H9 (cell line): ENCODE measurements around the gene ZDHHC16. TPM values are rescaled to one million over a fixed set of nuclear protein-coding genes. Genes with fewer than 3 reads are reported as not detected.

Source experiments
- DNase-seq: peaks from one replicate; pipeline ENCODE4 v3.0.0-alpha.2; 2017
- H2AFZ ChIP-seq: one replicate; pipeline ENCODE4 v1.6.1; 2013; ENCODE audit warnings: mild to moderate bottlenecking, low read length, control low read depth, moderate library complexity
- H2AK5ac ChIP-seq: 2 replicates; pipeline ENCODE4 v1.6.1; 2013; ENCODE audit warnings: low read length, control low read depth, mixed read lengths; ENCODE audit not compliant: insufficient read length
- H2BK120ac ChIP-seq: one replicate; pipeline ENCODE4 v1.6.1; 2013; ENCODE audit warnings: low read depth, mild to moderate bottlenecking, low read length, control low read depth, inconsistent platforms; ENCODE audit not compliant: poor library complexity, severe bottlenecking
- H2BK12ac ChIP-seq: 2 replicates; pipeline ENCODE4 v1.6.1; 2013; ENCODE audit warnings: low read length, control low read depth, mixed read lengths, low read depth; ENCODE audit not compliant: insufficient read length
- H2BK15ac ChIP-seq: 2 replicates; pipeline ENCODE4 v1.6.1; 2013; ENCODE audit warnings: low read depth, low read length, control low read depth
- H2BK20ac ChIP-seq: one replicate; pipeline ENCODE4 v1.6.1; 2013; ENCODE audit warnings: low read depth, mild to moderate bottlenecking, low read length, control low read depth, inconsistent platforms; ENCODE audit not compliant: poor library complexity, severe bottlenecking
- H2BK5ac ChIP-seq: 2 replicates; pipeline ENCODE4 v1.6.1; 2013; ENCODE audit warnings: low read length, control low read depth, mixed read lengths; ENCODE audit not compliant: insufficient read length
- H3K14ac ChIP-seq: 2 replicates; pipeline ENCODE4 v1.6.1; 2013; ENCODE audit warnings: low read length, control low read depth; ENCODE audit not compliant: insufficient read depth
- H3K18ac ChIP-seq: 2 replicates; pipeline ENCODE4 v1.6.1; 2013; ENCODE audit warnings: low read depth, mild to moderate bottlenecking, mixed read lengths, low read length, control low read depth; ENCODE audit not compliant: insufficient read length
- H3K23ac ChIP-seq: 2 replicates; pipeline ENCODE4 v1.6.1; 2013; ENCODE audit warnings: low read length, control low read depth, mixed read lengths, low read depth; ENCODE audit not compliant: insufficient read length
- H3K23me2 ChIP-seq: 2 replicates; pipeline ENCODE4 v1.6.1; 2013; ENCODE audit warnings: low read depth, mild to moderate bottlenecking, mixed read lengths, low read length, control low read depth; ENCODE audit not compliant: insufficient read length, poor library complexity, severe bottlenecking
- H3K27ac ChIP-seq: 2 replicates; pipeline ENCODE4 v1.5.1; 2013; ENCODE audit warnings: low read length, control low read depth, mixed read lengths, low read depth; ENCODE audit not compliant: insufficient read length
- H3K27me3 ChIP-seq: 2 replicates; pipeline ENCODE4 v1.6.1; 2013; ENCODE audit warnings: low read length, control low read depth, inconsistent platforms; ENCODE audit not compliant: insufficient read depth
- H3K4ac ChIP-seq: 2 replicates; pipeline ENCODE4 v1.6.1; 2013; ENCODE audit warnings: low read depth, mild to moderate bottlenecking, control low read depth, inconsistent platforms, low read length, moderate library complexity
- H3K4me1 ChIP-seq: 2 replicates; pipeline ENCODE4 v1.6.1; 2013; ENCODE audit warnings: low read length, control low read depth, inconsistent platforms; ENCODE audit not compliant: insufficient read depth
- H3K4me2 ChIP-seq: 2 replicates; pipeline ENCODE4 v1.6.1; 2013; ENCODE audit warnings: low read length, control low read depth, mixed read lengths; ENCODE audit not compliant: insufficient read length, insufficient read depth
- H3K56ac ChIP-seq: 2 replicates; pipeline ENCODE4 v1.6.1; 2013; ENCODE audit warnings: low read depth, mild to moderate bottlenecking, mixed read lengths, low read length, control low read depth; ENCODE audit not compliant: insufficient read length
- H3K79me1 ChIP-seq: 2 replicates; pipeline ENCODE4 v1.6.1; 2013; ENCODE audit warnings: low read depth, mild to moderate bottlenecking, moderate library complexity, low read length, control low read depth, inconsistent platforms; ENCODE audit not compliant: insufficient read depth, poor library complexity, severe bottlenecking
- H3K79me2 ChIP-seq: 2 replicates; pipeline ENCODE4 v1.6.1; 2013; ENCODE audit warnings: low read length, control low read depth, inconsistent platforms; ENCODE audit not compliant: insufficient read depth
- H3K9ac ChIP-seq: 2 replicates; pipeline ENCODE4 v1.6.1; 2013; ENCODE audit warnings: low read length, control low read depth, mixed read lengths; ENCODE audit not compliant: insufficient read length; ENCODE audit errors: extremely low read depth
- H3K9me3 ChIP-seq: one replicate; pipeline ENCODE4 v1.6.1; 2013; ENCODE audit warnings: low read depth, low read length, inconsistent platforms; ENCODE audit not compliant: control insufficient read depth
- H3T11ph ChIP-seq: one replicate; pipeline ENCODE4 v1.6.1; 2013; ENCODE audit warnings: mild to moderate bottlenecking, low read length, control low read depth, inconsistent platforms
- H4K20me1 ChIP-seq: one replicate; pipeline ENCODE4 v1.6.1; 2013; ENCODE audit not compliant: control insufficient read depth, insufficient read length, insufficient read depth
- H4K5ac ChIP-seq: 2 replicates; pipeline ENCODE4 v1.6.1; 2013; ENCODE audit warnings: low read depth, mild to moderate bottlenecking, mixed read lengths, low read length, control low read depth; ENCODE audit not compliant: insufficient read length
- H4K8ac ChIP-seq: replicated peaks from 2 replicates; pipeline ENCODE4 v1.6.1; 2013; ENCODE audit warnings: low read length, control low read depth, mixed read lengths, low read depth; ENCODE audit not compliant: insufficient read length
- H4K91ac ChIP-seq: 2 replicates; pipeline ENCODE4 v1.6.1; 2013; ENCODE audit warnings: low read depth, mild to moderate bottlenecking, moderate library complexity, mixed read lengths, low read length, control low read depth; ENCODE audit not compliant: insufficient read length
- H3K27ac Mint-ChIP-seq, 3 experiments: 2 replicates in 2 of 3; 3 replicates in 1 of 3; pipeline ENCODE4 v1.8.0; 2020 to 2021; ENCODE audit warnings: mixed read lengths in 3 of 3, mild to moderate bottlenecking in 1 of 3, moderate library complexity in 1 of 3
- H3K27me3 Mint-ChIP-seq: 2 replicates; pipeline ENCODE4 v1.8.0; 2021; ENCODE audit warnings: low read depth, mild to moderate bottlenecking, moderate library complexity, mixed read lengths
- H3K36me3 Mint-ChIP-seq, 3 experiments: 2 replicates in 2 of 3; 3 replicates in 1 of 3; pipeline ENCODE4 v1.8.0; 2020 to 2021; ENCODE audit warnings: low read depth in 3 of 3, mixed read lengths in 3 of 3; ENCODE audit not compliant: insufficient read depth in 1 of 3
- H3K4me1 Mint-ChIP-seq, 2 experiments: 2 replicates each; pipeline ENCODE4 v1.8.0; 2020; ENCODE audit warnings: mixed read lengths in 2 of 2
- H3K4me3 Mint-ChIP-seq, 2 experiments: 2 replicates in 1 of 2; 3 replicates in 1 of 2; pipeline ENCODE4 v1.8.0; 2020 to 2021; ENCODE audit warnings: mild to moderate bottlenecking in 2 of 2, mixed read lengths in 2 of 2, moderate library complexity in 1 of 2
- H3K9me3 Mint-ChIP-seq, 2 experiments: 2 replicates in 1 of 2; 3 replicates in 1 of 2; pipeline ENCODE4 v1.8.0; 2020; ENCODE audit warnings: mild to moderate bottlenecking in 2 of 2, mixed read lengths in 2 of 2, moderate library complexity in 1 of 2
- CTCF ChIP-seq: fragments of 200-600 bp; sonication (generic); conservative IDR thresholded peaks from 3 replicates; pipeline ENCODE4 v1.8.0; 2021; ENCODE audit warnings: antibody characterized with exemption, mild to moderate bottlenecking
- WGBS: extraction: QIAGEN DNeasy Blood & Tissue Kit; methylation state at CpG from one replicate; pipeline ENCODE4 v1.1.7; 2013; ENCODE audit warnings: missing lambda C conversion rate, low lambda C conversion rate, mixed read lengths; ENCODE audit not compliant: insufficient read length; ENCODE audit errors: extremely low coverage; 5-methylcytosine and 5-hydroxymethylcytosine counted together
- total RNA-seq: library from RNA; stranded (reverse); gene quantifications from 2 replicates; pipeline ENCODE4 v1.2.1, GENCODE V29; 2021

ZDHHC16 gene
- total RNA-seq, 1 experiment from 2014 or later, result 45.4 TPM

- no peak overlapping the region for H2AK5ac ChIP-seq
- no peaks in the 10 kb centered on the region for H3K23me2 ChIP-seq
- H2BK5ac ChIP-seq, result no peak overlapping the region
- H4K5ac ChIP-seq, result no peak overlapping the region
- no peak for TF ChIP-seq CTCF
- no peak overlapping the region for H2BK120ac ChIP-seq
- no peak overlapping the region for H3K4ac ChIP-seq
- H3K9ac ChIP-seq, result no peak overlapping the region
- H3K18ac ChIP-seq, result no peak overlapping the region
- H3K79me2 ChIP-seq, result peaks cover 2% of the 10 kb centered on the region; the same call in 1 of the 2 replicates
- no peak overlapping the region for H3K56ac ChIP-seq
- H4K8ac ChIP-seq, result no peak overlapping the region
- no peaks in the 10 kb centered on the region for H3K27me3 ChIP-seq
- H3K4me3 Mint-ChIP-seq, result no peak overlapping the region
- H2BK15ac ChIP-seq, result no peak overlapping the region
- H3K27me3 Mint-ChIP-seq, result no peaks in the 10 kb centered on the region
- H3K4me1 ChIP-seq, result peaks cover 4% of the 10 kb centered on the region; the same call in 1 of the 2 replicates
- H3K36me3 Mint-ChIP-seq, result peaks cover 0 to 33% (median 29%) of the 10 kb centered on the region in 3 experiments; a peak in 6 of 7 replicates
- H3K27ac ChIP-seq, result no peak overlapping the region
- no CpG with 5 or more reads among the region's 3 CpGs for WGBS
- no peak overlapping the region for H2AFZ ChIP-seq
- no peaks in the 10 kb centered on the region for H4K20me1 ChIP-seq
- DNase-seq, result no peak
- H3K4me2 ChIP-seq, result no peak overlapping the region
- H3K9me3 ChIP-seq, result no peaks in the 10 kb centered on the region
- H3K23ac ChIP-seq, result no peak overlapping the region
- H3K4me1 Mint-ChIP-seq, result peaks cover 20 to 21% of the 10 kb centered on the region in 2 experiments
- no peaks in the 10 kb centered on the region for H3K9me3 Mint-ChIP-seq
- no peak overlapping the region for H4K91ac ChIP-seq
- no peak overlapping the region for H2BK20ac ChIP-seq
- H3K79me1 ChIP-seq, result peaks cover 12% of the 10 kb centered on the region
- H3K14ac ChIP-seq, result no peak overlapping the region
- H2BK12ac ChIP-seq, result no peak overlapping the region
- H3T11ph ChIP-seq, result no peak overlapping the region
- H3K27ac Mint-ChIP-seq, result no peak overlapping the region; a peak in 1 of 7 replicates
Observed at GRCh38 chr10:97483506-97483905, 37.5 kb downstream of the ZDHHC16 start.
